Subcutaneous abdominal adipose tissue (tissue), 5 donors: ENCODE results near the gene STX1B.

Experiments
- H3K27ac ChIP-seq: one replicate; pipeline ENCODE4 v1.7.0; 2013; ENCODE audit warnings: low read depth, mild to moderate bottlenecking, inconsistent platforms, low read length, moderate library complexity
- H3K27me3 ChIP-seq, 5 donors: one replicate each; pipeline ENCODE4 v1.7.0; 2013; ENCODE audit warnings: low read length in 5 of 5, inconsistent platforms in 1 of 5; ENCODE audit not compliant: control insufficient read depth in 5 of 5, insufficient read depth in 4 of 5
- H3K36me3 ChIP-seq, 5 donors: one replicate each; pipeline ENCODE4 v1.7.0; 2013; ENCODE audit warnings: low read length in 5 of 5; ENCODE audit not compliant: control insufficient read depth in 5 of 5, insufficient read depth in 5 of 5
- H3K4me1 ChIP-seq, 5 donors: one replicate each; pipeline ENCODE4 v1.7.0; 2013; ENCODE audit warnings: low read length in 5 of 5, mild to moderate bottlenecking in 3 of 5, moderate library complexity in 1 of 5; ENCODE audit not compliant: control insufficient read depth in 5 of 5, insufficient read depth in 5 of 5
- H3K4me3 ChIP-seq, 5 donors: one replicate each; pipeline ENCODE4 v1.7.0; 2013; ENCODE audit warnings: low read length in 5 of 5, low read depth in 1 of 5
- H3K9ac ChIP-seq, 5 donors: one replicate each; pipeline ENCODE4 v1.7.0; 2013; ENCODE audit warnings: low read length in 5 of 5, mild to moderate bottlenecking in 4 of 5, moderate library complexity in 3 of 5
- H3K9me3 ChIP-seq, 5 donors: one replicate each; pipeline ENCODE4 v1.7.0; 2013; ENCODE audit warnings: low read length in 5 of 5; ENCODE audit not compliant: control insufficient read depth in 5 of 5
- donor health status: healthy.
- donor health status: healthy.
- donor health status: healthy.
- donor health status: healthy.
- donor health status: healthy.

Gene STX1B

DNA sequence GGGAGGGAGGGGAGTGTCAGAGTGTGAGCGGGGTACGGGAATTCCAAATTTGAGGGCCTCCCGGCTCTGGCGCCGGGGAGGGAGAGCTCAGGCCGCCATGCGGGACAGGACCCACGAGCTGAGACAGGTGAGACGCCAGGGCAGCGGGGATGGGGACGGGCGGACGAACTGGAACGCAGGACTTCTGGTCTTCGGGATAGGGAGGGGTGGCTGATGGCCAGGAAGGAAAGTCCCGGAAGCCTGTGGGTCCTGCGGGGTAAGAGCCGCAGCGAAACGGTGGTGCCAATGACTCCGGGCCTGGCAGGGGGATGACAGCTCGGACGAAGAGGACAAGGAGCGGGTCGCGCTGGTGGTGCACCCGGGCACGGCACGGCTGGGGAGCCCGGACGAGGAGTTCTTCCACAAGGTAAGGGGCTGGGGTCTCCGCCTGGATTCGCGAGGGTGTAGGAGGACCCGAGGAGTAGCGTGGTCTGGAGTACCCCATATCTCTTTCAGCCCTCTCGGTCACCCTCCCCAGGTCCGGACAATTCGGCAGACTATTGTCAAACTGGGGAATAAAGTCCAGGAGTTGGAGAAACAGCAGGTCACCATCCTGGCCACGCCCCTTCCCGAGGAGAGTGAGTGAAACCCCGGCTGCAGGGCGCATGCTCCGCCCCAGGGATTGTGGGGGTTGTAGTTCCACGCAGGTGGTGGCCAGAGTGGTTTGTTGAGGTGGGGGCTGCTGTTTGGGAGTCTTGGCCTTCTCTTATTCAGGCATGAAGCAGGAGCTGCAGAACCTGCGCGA is 23.5 kb upstream of the STX1B start:
- Histone ChIP-seq H3K9ac (peak overlapping the region; percentile 56 to 98 (median 84)), H3K27me3 (no peaks in the 10 kb centered on the region), H3K4me1 (peaks cover 2 to 29% (median 25%) of the 10 kb centered on the region in 5 donors), H3K36me3 (peaks cover 0 to 36% (median 27%) of the 10 kb centered on the region in 5 donors), H3K4me3 (peak overlapping the region; percentile 75 to 99 (median 97)), H3K27ac (peak overlapping the region; percentile 96), H3K9me3 (no peaks in the 10 kb centered on the region)

DNA sequence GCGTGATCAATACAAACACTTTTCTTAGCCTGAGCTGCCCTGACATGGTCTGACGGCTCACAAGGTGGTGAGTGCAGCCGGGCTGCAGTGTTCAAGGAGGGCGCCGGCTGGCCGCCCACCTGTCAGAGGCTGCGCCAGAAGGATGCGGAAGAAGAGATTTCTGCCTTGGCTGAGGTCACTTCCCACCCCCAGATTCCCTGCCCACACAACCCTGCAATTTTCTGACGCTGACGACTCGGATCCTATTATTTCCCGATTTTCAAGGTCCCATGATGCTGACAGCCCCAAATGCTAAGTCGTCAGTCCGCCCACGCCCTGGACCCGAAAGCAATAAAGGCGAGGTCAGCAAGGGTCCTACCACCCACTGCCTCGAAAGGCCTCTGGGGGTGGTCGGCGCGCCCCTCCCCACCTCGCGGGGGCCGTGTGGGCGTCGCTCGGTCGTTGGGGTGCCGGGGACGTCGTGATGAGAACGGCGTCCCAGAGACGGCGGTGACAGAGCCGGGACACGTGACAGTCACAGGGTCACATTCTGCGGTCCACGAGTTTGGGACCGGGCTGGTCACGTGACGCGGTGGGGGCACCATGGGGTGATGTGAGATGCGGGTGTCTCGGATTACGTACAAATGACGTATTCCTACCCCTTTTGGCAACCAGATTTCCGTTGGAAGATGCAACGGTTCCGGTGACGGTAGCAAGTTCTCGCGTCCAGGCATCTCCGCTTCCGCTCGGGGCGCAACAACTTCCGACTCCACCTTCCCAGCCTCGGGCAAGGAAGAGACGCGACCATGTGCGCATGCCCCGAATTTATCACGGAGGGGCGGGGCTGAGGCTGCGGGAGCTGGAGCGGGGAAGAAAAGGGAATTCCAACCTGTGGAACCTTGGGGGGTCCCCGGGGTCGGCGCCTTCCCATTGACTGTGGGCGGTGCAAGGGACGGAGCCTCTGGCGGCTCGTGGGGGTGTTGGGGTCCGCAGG is 22.6 kb upstream of the STX1B start, which contains the start of gene STX4:
Gene STX4 (plus strand): TSS at position 823 of the 973 bp plus-strand sequence. CDS start 248 bp downstream, outside the sequence.
- no peaks in the 10 kb centered on the region for H3K27me3 ChIP-seq
- peaks cover 2 to 29% (median 25%) of the 10 kb centered on the region in 5 donors for H3K4me1 ChIP-seq
- H3K9ac ChIP-seq: peak within 1 kb of the TSS; percentile 56 to 98 (median 84)
- peaks cover 0 to 27% (median 18%) of the 10 kb centered on the region in 5 donors for H3K36me3 ChIP-seq
- peak within 1 kb of the TSS; percentile 75 to 99 (median 97) for H3K4me3 ChIP-seq
- peak within 1 kb of the TSS; percentile 96 for H3K27ac ChIP-seq
- H3K9me3 ChIP-seq: no peaks in the 10 kb centered on the region

DNA sequence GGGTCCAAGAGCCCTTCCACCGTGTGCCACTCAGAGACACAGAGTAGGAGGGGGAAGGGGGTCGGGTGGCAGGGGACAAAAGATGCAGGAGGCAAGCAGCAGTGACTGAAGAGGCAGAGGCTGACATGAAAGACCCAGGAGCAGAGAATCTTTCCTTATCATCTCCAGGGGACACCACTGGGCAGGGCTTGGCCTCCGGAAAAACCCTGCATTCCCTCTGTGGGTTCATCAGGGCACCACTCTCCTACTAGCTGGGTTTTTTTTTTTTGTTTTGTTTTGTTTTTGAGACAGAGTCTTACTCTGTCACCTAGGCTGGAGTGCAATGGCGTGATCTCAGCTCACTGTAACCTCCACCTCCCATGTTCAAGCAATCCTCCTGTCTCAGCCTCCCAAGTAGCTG is 20.8 kb upstream of the STX1B start:
- H3K9me3 ChIP-seq: no peaks in the 10 kb centered on the region
- peaks cover 2 to 25% (median 23%) of the 10 kb centered on the region in 5 donors for H3K4me1 ChIP-seq
- peaks cover 0 to 17% (median 10%) of the 10 kb centered on the region in 5 donors for H3K36me3 ChIP-seq
- no peak overlapping the region for H3K27ac ChIP-seq
- no peak overlapping the region for H3K4me3 ChIP-seq
- no peaks in the 10 kb centered on the region for H3K27me3 ChIP-seq
- H3K9ac ChIP-seq: no peak overlapping the region

DNA sequence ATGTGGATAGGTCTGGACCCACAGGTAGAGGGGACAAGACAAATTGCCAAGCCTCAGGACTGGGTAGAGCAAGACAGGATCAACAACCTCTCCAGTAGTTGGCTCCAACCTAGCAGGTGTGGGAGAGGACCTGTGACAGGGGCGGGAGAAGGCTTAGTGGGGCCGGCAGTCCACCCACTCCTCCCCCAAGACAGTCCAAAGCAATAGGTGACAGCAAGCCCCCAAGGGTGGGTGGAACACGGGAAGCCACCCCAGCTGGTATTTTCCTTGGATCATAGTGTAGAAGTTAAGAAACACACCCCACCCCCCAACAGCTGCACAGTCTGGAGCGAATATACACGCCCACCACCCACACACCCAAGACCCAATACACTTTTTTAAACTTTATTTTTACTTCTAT is 18.8 kb upstream of the STX1B start:
- no peak overlapping the region for H3K9ac ChIP-seq
- no peak overlapping the region for H3K27ac ChIP-seq
- H3K36me3 ChIP-seq: no peaks in the 10 kb centered on the region
- peaks cover 2 to 24% (median 18%) of the 10 kb centered on the region in 5 donors for H3K4me1 ChIP-seq
- H3K9me3 ChIP-seq: no peaks in the 10 kb centered on the region
- H3K4me3 ChIP-seq: no peak overlapping the region
- H3K27me3 ChIP-seq: no peaks in the 10 kb centered on the region

DNA sequence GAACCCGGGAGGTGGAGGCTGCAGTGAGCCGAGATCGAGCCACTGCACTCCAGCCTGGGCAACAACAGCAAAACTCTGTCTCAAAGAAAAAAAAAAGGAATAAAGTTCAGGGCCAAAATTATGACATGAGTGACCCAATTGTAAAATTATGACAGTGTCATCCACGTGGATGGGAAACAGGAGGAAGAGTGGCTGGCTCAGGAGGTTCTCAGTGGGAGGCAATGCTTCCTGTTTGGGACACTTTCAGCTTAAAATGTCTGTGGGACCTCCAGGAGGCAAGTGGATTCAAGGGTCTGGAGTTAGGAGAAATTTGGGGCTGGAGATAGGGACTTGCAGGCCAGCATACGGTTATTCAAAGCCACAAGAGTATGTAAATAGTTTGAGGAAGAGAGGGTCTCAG is 14.9 kb upstream of the STX1B start:
- Histone ChIP-seq H3K27me3 (no peaks in the 10 kb centered on the region), H3K9me3 (no peaks in the 10 kb centered on the region), H3K27ac (no peak overlapping the region), H3K36me3 (no peaks in the 10 kb centered on the region), H3K9ac (no peak overlapping the region), H3K4me3 (no peak overlapping the region), H3K4me1 (peaks cover 0 to 7% (median 4%) of the 10 kb centered on the region in 5 donors)

DNA sequence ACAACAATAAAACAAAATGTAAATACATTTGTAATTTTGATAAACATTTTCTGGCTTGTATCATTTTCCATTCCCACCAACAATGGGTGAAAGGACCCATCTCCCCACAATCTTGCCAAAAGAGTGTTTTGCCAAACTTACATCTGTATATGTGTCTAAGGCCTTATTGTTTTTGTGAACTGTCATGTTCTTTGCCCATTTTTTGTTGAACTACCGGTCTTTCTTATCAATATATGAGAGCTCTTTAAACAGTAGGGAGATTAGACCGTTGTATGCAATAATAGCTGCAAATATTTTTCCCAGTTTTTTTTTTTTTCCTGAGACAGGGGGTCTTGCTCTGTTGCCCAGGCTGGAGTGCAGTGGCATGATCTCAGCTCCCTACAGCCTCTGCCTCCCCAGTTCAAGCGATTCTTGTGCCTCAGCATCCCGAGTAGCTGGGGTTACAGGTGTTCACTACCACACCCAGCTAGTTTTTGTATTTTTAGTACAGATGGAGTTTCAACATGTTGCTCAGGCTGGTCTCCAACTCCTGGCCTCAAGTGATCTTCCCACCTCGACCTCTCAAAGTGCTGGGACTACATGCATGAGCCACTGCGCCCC is 13.3 kb upstream of the STX1B start:
- peaks cover 0 to 7% (median 4%) of the 10 kb centered on the region in 5 donors for H3K4me1 ChIP-seq
- H3K36me3 ChIP-seq: no peaks in the 10 kb centered on the region
- H3K27ac ChIP-seq: no peak overlapping the region
- H3K9ac ChIP-seq: no peak overlapping the region
- no peak overlapping the region for H3K4me3 ChIP-seq
- H3K27me3 ChIP-seq: no peaks in the 10 kb centered on the region
- H3K9me3 ChIP-seq: no peaks in the 10 kb centered on the region

DNA sequence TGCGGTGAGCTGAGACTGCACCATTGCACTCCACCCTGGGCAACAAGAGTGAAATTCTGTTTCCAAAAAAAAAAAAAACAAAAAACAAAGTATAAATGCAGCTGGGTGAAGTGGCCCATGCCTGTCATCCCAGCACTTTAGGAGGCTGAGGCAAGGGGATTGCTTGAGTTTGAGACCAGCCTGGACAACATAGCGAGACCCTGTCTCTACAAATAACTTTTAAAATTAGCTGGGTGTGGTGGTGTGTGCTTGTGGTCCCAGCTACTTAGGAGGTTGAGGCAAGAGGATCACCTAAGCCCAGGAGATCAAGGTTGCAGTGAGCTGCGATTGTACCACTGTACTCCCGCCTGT is 12.8 kb upstream of the STX1B start:
- peaks cover 0 to 7% (median 4%) of the 10 kb centered on the region in 5 donors for H3K4me1 ChIP-seq
- no peaks in the 10 kb centered on the region for H3K36me3 ChIP-seq
- H3K27me3 ChIP-seq: no peaks in the 10 kb centered on the region
- H3K9ac ChIP-seq: no peak overlapping the region
- no peak overlapping the region for H3K4me3 ChIP-seq
- no peak overlapping the region for H3K27ac ChIP-seq
- H3K9me3 ChIP-seq: no peaks in the 10 kb centered on the region

DNA sequence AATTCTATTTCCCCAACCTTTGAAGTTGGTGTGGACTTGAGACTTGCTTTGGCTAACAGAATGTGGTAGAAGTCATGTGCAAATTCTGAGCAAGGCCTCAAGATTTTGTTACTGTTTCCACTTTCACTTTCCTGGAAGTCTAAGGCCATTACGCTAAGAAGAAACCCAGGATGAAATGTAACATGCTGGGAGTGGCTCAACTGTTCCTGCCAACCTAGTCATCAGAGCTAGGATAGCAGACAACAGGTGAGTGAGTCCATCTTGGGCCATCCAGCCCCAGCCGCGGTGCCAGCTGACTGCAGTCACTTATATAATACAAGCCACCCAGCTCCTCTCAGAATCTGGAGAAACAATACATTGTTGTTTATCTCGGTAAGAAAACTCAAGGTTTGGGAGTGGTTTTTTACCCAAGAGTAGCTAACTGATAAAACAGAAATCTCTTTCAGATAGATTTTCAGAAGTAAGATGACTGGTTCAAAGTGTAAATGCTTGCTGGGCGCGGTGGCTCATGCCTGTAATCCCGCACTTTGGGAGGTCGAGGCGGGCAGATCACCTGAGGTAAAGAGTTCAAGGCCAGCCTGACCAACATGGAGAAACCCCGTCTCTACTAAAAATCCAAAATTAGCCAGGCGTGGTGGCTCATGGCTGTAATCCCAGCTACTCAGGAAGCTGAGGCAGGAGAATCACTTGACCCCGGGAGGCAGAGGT is 12.3 kb upstream of the STX1B start:
- H3K36me3 ChIP-seq: no peaks in the 10 kb centered on the region
- H3K4me3 ChIP-seq: no peak overlapping the region
- H3K4me1 ChIP-seq: peaks cover 0 to 7% (median 4%) of the 10 kb centered on the region in 5 donors
- H3K9me3 ChIP-seq: no peaks in the 10 kb centered on the region
- H3K9ac ChIP-seq: no peak overlapping the region
- no peak overlapping the region for H3K27ac ChIP-seq
- no peaks in the 10 kb centered on the region for H3K27me3 ChIP-seq

DNA sequence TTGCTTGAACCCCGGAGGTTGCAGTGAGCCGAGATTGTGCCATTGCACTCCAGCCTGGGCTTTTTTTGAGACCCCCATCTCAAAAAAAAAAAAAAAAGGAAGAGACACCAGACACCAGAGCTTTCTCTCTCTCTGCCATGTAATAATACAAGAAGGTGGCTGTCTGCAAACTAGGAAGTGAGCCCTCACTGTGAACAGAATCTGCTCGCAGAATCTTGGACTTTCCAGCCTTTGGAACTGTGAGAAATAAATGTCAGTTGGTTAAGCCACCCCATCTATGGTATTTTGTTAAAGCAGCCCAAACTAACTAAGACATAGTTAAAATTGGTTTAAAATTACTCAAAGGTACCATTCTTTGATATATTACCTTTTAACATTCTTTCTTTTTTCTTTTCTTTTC is 10.1 kb upstream of the STX1B start:
- Histone ChIP-seq H3K36me3 (no peaks in the 10 kb centered on the region), H3K27ac (no peak overlapping the region), H3K27me3 (no peaks in the 10 kb centered on the region), H3K4me1 (peaks cover 0 to 5% (median 3%) of the 10 kb centered on the region in 5 donors), H3K9me3 (no peaks in the 10 kb centered on the region), H3K4me3 (no peak overlapping the region), H3K9ac (no peak overlapping the region)
